Right atrium auricular region (tissue), 2 donors: ENCODE results near the gene SPOCK1. TPM values are rescaled to one million over a fixed set of nuclear protein-coding genes. Genes with fewer than 3 reads are reported as not detected.

Source experiments
- DNase-seq: peaks from one replicate; pipeline ENCODE4 v3.0.0-alpha.2; 2019; ENCODE audit warnings: low spot score
- H3K27ac ChIP-seq, 2 donors: fragments of 200-600 bp; sonication (generic); 1 replicate in 1 of 2; 2 replicates in 1 of 2; pipeline ENCODE4 v1.5.1; 2016 to 2019
- H3K27me3 ChIP-seq, 2 donors: fragments of 200-600 bp; sonication (generic); one replicate each; pipeline versions ENCODE4 v1.5.1 to v1.6.0; 2017 to 2019
- H3K36me3 ChIP-seq: fragments of 200-600 bp; sonication (generic); one replicate; pipeline ENCODE4 v1.5.1; 2016
- H3K4me1 ChIP-seq, 2 donors: fragments of 200-600 bp; sonication (generic); one replicate each; pipeline versions ENCODE4 v1.5.1 to v1.6.0; 2017 to 2019
- H3K4me3 ChIP-seq, 2 donors: fragments of 200-600 bp; sonication (generic); 1 replicate in 1 of 2; 2 replicates in 1 of 2; pipeline ENCODE4 v1.5.1; 2017 to 2019; ENCODE audit warnings: mild to moderate bottlenecking in 1 of 2, moderate library complexity in 1 of 2
- H3K9me3 ChIP-seq, 2 donors: fragments of 200-600 bp; sonication (generic); one replicate each; pipeline ENCODE4 v1.5.1; 2019
- CTCF ChIP-seq, 2 donors: fragments of 200-600 bp; sonication (generic); IDR thresholded peaks; one replicate each; pipeline ENCODE4 v1.5.1; 2019; ENCODE audit warnings: antibody characterized with exemption in 2 of 2
- total RNA-seq, 2 donors: library from RNA; depleted of rRNA; stranded (reverse); fragments of >200 nt; gene quantifications; one replicate each; pipeline ENCODE4 v1.1.0, GENCODE V29; 2016

The SPOCK1 gene
- total RNA-seq, 2 donors from 2014 or later = 59.8 to 84.5 TPM

DNA sequence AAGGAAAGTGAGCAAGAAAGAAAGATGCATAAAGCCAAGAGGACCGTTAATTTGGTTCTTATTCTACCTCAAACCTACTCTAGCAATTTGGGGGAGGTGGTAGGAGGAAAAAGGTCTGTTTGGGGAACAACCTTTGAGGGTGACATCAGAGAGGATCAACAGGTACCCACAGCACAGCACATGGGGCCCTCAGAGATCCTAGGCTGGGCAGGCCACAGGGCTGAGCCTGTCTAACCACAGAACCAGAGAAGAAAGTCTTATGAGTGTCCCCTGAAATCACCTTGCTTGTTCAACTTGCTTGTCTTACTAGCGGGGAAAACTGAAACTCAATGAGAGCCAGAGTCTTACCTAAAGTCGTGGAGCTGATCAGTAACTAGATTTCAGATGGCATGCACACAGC, 385.2 kb downstream of the SPOCK1 start:
- TF ChIP-seq CTCF (IDR thresholded peaks at IDR 0.05) = no peak
- no peak overlapping the region for H3K27ac ChIP-seq
- H3K36me3 ChIP-seq = no peaks in the 10 kb centered on the region
- no peaks in the 10 kb centered on the region for H3K4me1 ChIP-seq
- no peaks in the 10 kb centered on the region for H3K27me3 ChIP-seq
- H3K9me3 ChIP-seq = no peaks in the 10 kb centered on the region
- no peak overlapping the region for H3K4me3 ChIP-seq
- DNase-seq = no peak

- no peak overlapping the region for H3K4me3 ChIP-seq
- TF ChIP-seq CTCF (IDR thresholded peaks at IDR 0.05) = no peak
- no peaks in the 10 kb centered on the region for H3K27me3 ChIP-seq
- no peaks in the 10 kb centered on the region for H3K4me1 ChIP-seq
- DNase-seq = no peak
- no peaks in the 10 kb centered on the region for H3K36me3 ChIP-seq
- H3K27ac ChIP-seq = no peak overlapping the region
- no peaks in the 10 kb centered on the region for H3K9me3 ChIP-seq
Measured at GRCh38 chr5:137113161-137113560, 386.0 kb downstream of the SPOCK1 start.

DNA sequence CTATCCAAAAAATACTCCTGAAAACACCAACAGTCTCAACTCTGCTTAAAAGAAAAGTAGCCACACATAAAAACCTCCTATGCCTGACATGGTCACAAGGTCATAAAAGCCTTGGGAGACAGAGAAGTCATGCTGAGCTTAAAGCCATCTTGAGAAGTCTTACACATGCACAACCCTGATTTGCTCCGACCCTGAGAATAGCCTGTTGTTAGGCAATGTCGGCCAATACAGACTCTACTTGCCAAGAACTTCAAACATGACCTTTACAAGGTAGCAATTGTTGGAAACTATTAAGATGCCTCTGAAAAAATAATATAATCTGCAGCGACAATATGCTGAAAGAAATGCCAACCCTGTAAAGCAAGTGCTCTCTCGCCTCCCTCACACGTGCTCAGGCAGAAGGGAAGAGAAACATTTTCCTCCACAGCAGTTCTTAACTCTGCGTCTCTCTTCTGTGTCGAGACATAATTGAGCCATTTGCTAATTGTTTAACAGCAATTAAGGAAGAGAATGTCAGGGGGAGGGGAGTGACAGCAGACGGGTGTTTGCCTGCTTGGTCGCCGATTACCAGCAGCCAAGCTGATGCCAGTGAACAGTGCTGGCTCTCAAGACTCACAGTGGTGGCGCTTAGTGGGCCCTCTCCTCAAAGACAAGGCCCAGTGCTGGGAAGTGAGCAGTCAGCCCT, 393.6 kb downstream of the SPOCK1 start:
- no peak overlapping the region for H3K27ac ChIP-seq
- H3K9me3 ChIP-seq = no peaks in the 10 kb centered on the region
- TF ChIP-seq CTCF (IDR thresholded peaks at IDR 0.05) = no peak
- DNase-seq = no peak
- H3K4me1 ChIP-seq = peaks cover 0 to 12% of the 10 kb centered on the region in 2 donors
- no peak overlapping the region for H3K4me3 ChIP-seq
- no peaks in the 10 kb centered on the region for H3K36me3 ChIP-seq
- no peaks in the 10 kb centered on the region for H3K27me3 ChIP-seq

DNA sequence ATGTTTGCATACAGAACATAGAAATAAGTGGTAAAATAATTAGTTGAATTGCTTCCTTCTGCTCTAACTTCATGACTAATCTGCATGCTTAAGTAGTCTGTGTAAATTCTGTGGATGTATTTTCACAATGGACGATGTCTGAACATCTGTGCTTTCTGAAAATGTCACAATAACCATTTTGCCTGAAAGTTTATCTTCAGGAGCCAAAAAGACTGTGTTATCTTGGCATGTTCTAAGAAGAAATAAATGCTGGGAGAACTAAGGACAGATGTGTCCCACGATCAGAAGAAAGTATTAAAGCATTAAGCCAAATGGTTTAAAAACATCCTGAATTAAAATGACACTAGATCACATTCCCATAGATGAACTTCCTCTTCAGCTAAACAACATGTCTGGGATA, 397.6 kb downstream of the SPOCK1 start:
- no peak for TF ChIP-seq CTCF (IDR thresholded peaks at IDR 0.05)
- Histone ChIP-seq H3K9me3 (no peaks in the 10 kb centered on the region), H3K27me3 (no peaks in the 10 kb centered on the region), H3K4me1 (peaks cover 0 to 12% of the 10 kb centered on the region in 2 donors), H3K36me3 (no peaks in the 10 kb centered on the region), H3K27ac (peak overlapping the region in 1 of 2 donors; percentile 0), H3K4me3 (no peak overlapping the region)
- DNase-seq = no peak

GRCh38 chr5:137099651-137100050, 399.5 kb downstream of the SPOCK1 start:
- no peak overlapping the region for H3K4me3 ChIP-seq
- no peaks in the 10 kb centered on the region for H3K4me1 ChIP-seq
- no peak for DNase-seq
- no peak overlapping the region for H3K27ac ChIP-seq
- no peaks in the 10 kb centered on the region for H3K9me3 ChIP-seq
- no peaks in the 10 kb centered on the region for H3K36me3 ChIP-seq
- no peak for TF ChIP-seq CTCF (IDR thresholded peaks at IDR 0.05)
- no peaks in the 10 kb centered on the region for H3K27me3 ChIP-seq

GRCh38 chr5:137098663-137099062, 400.5 kb downstream of the SPOCK1 start:
- Histone ChIP-seq H3K36me3 (no peaks in the 10 kb centered on the region), H3K4me1 (no peaks in the 10 kb centered on the region), H3K9me3 (no peaks in the 10 kb centered on the region), H3K27ac (no peak overlapping the region), H3K27me3 (no peaks in the 10 kb centered on the region), H3K4me3 (no peak overlapping the region)
- no peak for TF ChIP-seq CTCF (IDR thresholded peaks at IDR 0.05)
- no peak for DNase-seq
